Anterior cingulate cortex (tissue), 58 donors: Measurements from ENCODE around the gene PAX8.
"Not testable (repeated sequence)": the region's sequence is repeated elsewhere in the genome, so short reads cannot be mapped to it uniquely, and the experiment has no call there.

Experiments
- DNase-seq, 58 donors: peaks; one replicate each; lab custom pipeline; 2025; lab: John Stamatoyannopoulos, UW

The PAX8 gene

GRCh38 chr2:113297590-113297989 lies 18.9 kb upstream of the PAX8 start:
- DNase-seq: not testable (repeated sequence)

- DNase-seq: peak in 2 of 58 donors; percentile 7 to 8
Observed at GRCh38 chr2:113291191-113291590, 12.5 kb upstream of the PAX8 start.

DNA sequence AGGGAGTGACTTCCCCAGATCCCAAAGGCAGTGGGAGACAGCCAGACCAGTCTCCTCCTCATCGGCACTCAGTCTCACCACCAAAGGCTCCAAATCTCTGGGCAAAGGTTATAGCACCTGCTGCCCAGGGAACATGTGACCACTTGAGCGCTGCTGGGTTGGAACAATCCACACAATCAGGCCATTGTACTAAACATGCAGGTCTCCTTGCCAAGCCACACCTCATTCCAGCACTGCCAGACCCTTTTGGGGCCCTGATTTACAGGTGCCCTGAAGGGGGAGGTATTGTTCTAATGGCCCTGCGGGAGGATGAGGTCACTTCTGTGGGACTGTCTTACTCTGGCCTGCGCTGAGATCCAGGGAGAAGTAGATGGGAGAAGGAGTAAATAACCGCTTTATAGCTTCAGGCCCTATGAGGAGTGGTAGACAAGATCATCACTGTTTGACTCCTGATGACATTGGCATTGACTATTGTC lies 10.0 kb upstream of the PAX8 start:
- DNase-seq: peak in 2 of 58 donors; percentile 7 to 22

DNA sequence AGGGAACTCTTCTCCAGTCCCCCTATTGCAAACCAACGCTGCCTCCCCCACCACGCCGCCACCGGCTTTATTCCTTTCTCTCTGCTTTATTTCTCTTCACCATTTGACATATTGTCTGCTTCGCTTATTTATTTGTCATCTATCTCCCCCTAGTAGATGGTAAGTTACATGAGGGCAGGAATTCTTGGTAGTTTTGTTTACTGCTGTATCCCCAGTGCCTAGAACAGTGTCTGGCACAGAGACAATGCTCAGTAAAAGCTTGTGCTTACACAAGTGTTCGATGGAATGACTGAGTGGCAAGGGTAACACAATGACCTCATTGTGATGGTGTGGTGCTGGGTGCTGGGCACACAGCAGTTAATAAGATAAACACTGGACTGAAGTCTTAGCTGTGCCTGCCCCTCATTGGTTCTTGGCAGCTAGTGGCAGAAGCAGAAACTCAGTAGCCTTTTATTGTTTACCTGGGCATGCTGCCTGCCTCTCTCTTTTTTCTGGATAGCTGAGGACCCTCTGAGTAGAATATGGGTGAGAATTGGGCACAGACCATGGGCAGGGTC lies 9.5 kb upstream of the PAX8 start:
- not testable (repeated sequence) for DNase-seq

DNA sequence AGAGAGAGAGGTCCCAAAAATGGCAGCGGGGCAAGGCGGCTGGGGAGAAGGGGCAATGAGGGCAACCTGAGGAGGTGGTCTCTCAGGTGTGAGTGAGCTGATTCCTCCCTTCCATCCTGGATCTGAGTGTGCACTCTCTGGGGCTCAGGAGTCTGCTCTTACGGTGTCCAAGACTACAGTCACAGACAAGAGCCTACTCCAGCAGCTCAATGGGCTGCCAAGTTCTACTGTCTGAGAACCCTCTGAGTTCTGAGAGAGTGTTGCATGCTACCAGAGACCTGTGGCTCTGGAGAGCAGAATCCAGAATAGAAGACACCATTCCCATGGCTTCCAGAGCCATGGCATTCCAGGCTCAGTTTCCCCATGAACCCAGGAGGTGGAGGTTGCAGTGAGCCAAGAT lies 7.1 kb upstream of the PAX8 start:
- no peak for DNase-seq

GRCh38 chr2:113284999-113285398 lies 6.3 kb upstream of the PAX8 start:
- DNase-seq: not testable (repeated sequence)

- no peak for DNase-seq
Observed at GRCh38 chr2:113284476-113284875, 5.8 kb upstream of the PAX8 start.

GRCh38 chr2:113283704-113284284 lies 5.1 kb upstream of the PAX8 start:
- peak in 22 of 58 donors; percentile 4 to 65 (median 12) for DNase-seq

DNA sequence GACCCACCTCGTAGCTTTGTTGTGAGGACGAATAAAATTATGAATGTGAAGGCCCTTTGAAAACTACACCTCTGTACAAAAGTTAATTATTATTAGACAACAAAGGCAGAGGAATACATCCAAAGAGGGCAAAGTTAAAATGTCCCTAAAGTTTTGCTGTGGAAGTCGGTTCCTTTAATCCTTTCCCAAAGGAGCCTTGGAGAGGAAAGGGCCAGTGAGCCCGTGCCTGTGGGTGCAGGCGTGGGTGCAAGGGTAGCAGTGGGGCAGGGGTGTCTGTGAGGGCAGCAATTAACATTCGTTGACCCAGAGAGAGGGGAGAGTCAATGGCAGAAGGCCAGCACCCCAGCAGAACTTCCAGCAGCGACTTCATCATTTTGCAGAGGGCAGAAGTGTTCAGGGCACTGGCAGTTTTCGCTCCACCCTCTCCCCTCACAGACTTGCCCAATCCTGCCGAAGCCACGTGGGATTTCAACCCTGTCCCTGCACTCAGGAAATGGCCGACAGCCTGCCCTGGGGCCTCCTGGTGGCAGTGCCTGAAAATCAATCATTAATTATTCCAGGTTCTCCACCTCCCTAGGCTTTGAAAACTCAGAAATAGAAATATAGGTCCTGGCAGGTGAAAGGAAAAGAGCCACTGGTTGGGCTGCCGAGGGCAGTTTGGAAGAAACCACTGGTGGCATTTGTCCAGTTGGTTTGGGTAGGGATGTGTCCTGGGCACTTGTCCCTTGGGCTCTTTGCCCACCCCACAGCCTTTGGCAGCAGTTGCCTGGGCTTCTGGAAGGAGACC lies 4.2 kb upstream of the PAX8 start:
- DNase-seq: peak in 49 of 58 donors; percentile 17 to 84 (median 53)

DNA sequence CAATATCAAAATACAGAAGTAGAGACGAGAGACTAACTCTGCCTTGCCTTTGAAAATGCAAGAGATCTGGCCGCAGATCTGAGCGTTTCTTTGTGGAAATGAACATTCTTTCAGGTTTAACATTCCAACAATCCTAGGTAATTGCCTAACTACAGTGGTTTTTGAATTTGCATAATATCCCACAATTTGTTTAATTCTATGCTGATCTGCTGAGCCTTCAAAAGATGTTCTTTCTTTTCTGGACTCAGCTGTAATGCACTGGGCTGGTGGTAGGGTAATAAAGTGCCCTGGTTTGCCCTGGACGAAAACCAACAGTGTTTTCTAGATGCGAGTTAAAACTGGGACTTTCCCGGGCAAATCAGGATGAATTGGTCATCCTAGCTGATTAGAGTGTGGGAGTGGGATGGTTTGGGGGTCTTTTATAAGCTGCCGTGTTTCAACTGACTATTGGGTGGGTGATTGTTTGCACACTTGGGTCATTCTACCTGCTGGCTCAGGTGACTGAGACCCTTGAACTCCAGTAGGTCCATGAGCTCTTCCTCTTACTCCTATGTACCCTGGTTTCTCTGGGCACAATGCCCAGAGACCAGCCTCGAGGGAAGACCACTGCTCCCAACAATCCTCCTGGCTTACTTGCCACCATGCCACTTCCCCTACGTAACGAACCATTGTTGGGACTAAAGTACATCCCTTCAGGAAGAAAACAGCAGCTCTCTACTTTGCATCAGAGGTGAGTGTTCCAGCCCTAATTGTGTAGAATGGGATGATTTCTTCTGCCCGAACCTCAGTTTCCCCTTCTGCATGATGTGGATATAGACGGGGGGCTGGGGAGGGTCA lies 3.4 kb upstream of the PAX8 start:
- DNase-seq: no peak

GRCh38 chr2:113278073-113278741 lies 514 bp downstream of the PAX8 start:
- DNase-seq: no peak

GRCh38 chr2:113277474-113278072 lies 1.1 kb downstream of the PAX8 start:
- DNase-seq: no peak

DNA sequence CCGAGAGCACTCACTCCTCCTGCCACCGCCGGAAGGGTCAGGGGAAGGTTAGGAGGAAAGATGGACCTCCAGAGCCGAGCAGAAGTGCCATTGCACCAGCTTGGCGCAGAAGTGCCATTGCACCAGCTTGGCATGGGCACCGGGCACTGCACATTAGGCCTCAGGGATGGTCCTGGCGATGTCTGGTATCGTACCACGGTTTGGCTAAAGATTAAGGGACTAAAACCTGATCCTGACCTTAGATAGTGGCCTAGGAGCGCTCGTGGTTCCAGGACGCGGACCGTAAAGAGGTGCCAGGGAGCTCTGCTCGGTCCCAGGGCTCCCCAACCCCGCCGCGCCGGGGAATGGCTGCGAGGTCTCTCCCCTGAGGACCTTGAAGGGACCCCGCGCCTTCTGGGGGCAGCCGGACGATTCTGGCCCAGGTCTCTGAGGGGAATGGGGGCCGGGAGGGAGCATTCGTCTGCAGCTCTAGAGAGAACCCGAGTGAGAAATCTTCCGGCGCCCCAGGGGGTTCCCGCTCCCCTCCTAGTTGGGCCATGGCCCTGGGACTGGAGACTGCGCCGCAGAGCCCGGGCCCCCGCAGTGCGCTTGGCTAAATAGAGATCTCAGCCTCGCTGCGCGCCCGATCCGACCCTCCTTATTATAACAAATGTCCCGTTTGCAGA lies 1.8 kb downstream of the PAX8 start:
- DNase-seq: no peak

GRCh38 chr2:113276216-113276760 lies 2.4 kb downstream of the PAX8 start:
- no peak for DNase-seq

DNA sequence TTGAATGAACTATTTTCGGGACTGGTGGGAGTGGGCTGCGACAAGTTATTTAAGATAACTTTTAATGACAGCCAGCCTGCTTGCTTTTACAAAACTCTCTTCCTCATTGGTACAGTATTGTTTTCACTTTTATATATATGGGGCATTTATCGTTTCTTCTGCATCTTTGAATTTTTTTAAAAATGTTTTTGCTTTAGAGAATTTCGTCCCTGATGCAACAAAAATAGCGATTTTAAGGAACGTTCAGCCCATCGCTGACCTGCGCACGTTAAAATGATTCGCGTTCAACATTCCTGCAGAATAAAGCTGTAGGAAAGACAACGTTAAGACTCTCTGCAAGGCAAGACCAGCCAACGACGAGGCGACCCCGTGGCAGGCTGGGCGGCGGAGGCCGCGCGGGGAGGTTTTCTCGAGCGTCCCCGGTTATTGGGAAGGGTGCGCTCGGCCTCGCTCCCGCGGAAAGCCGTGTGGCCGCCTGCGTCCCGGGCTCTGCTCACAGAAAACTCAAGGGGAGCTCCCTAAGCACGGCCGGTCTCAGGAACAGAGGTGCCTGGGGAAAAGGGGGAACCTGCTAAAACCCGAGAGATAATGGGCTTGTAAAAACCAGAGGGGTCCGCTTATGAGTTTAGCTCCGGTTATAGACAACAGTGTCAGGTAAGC lies 3.0 kb downstream of the PAX8 start:
- DNase-seq: no peak

DNA sequence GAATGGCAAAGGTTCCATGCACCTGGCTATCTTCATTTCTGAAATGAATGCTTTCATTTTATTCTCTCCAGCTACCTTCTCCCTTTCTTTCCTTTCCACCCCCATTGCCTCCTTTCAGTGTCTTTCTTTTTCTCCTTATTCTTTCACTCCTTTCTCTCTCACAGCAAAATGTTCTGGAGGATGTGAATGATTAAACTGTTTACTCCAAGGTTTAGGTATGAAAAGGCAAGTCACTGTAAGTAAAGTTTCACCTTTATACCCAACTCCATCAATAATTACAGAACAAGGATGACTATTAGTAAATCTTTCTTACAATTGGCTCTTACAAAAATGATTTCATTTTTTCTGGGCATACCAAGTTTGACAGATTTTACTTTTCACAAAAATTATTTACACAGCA lies 4.3 kb downstream of the PAX8 start:
- no peak for DNase-seq

DNA sequence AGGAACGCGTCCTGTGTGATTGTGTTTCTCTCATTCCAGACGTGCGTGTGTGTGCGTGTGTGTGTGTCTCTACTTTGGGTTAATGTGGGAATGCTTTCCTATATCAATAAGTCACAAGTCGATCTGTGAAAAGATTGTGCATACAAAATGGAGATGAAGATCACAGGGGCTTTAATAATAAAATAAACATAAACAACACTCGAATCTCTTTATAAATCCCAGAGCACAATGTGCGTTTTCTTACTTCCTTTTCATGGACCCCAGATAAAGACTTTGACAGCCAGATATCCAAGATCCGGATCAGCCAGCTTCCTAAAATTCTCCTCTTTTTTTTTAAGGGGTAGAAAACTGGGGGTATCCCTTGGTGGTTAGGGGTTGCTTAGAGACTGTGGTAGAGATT lies 4.7 kb downstream of the PAX8 start:
- DNase-seq: no peak

DNA sequence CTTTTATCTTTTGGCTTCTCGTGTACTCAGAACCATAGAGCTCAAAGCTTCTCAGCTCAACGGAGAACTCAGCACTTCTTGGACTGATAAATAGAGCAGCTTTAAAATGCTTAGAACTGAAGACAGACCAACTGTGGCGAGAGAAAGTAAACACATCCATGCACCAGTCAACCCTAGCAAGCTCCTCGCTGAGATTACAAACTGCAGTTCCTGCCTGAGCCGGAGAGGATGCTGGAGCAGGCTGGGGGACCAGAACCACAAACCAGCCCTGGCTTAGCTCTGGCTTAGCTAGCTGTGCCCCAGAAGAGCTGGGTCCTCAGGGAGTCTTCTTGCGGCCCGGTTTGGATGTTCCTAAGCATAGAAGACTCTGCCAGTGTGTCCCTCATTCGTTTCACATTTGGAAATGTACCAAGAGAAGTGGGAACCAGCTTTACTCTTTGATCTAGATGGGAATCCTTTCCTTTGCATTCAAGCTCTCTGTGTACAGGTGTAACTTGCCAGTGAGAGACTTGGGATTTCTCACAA lies 5.6 kb downstream of the PAX8 start:
- no peak for DNase-seq
